IPS DF 19.7 (cell line): ENCODE results near the gene IGFBP1.
"Not testable (repeated sequence)": the region's sequence is repeated elsewhere in the genome, so short reads cannot be mapped to it uniquely, and the experiment has no call there.

ENCODE experiments used
- DNase-seq: peaks from one replicate; pipeline ENCODE4 v3.0.0-alpha.2; 2013; ENCODE audit warnings: low read depth, low spot score

The IGFBP1 gene

DNA sequence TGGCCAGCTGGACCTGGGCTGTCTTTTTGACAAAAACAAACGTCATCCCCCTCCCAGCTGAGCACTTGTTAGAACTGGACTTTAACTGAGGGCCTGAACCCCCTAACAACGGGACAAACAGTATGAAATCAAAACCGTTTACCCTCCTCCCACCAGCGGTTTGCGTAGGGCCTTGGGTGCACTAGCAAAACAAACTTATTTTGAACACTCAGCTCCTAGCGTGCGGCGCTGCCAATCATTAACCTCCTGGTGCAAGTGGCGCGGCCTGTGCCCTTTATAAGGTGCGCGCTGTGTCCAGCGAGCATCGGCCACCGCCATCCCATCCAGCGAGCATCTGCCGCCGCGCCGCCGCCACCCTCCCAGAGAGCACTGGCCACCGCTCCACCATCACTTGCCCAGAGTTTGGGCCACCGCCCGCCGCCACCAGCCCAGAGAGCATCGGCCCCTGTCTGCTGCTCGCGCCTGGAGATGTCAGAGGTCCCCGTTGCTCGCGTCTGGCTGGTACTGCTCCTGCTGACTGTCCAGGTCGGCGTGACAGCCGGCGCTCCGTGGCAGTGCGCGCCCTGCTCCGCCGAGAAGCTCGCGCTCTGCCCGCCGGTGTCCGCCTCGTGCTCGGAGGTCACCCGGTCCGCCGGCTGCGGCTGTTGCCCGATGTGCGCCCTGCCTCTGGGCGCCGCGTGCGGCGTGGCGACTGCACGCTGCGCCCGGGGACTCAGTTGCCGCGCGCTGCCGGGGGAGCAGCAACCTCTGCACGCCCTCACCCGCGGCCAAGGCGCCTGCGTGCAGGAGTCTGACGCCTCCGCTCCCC is at the start of gene IGFBP1:
IGFBP1 (plus strand) TSS at position 304 of the 808 bp plus-strand sequence; CDS start at position 469, 165 bp downstream.
- no peak for DNase-seq

DNA sequence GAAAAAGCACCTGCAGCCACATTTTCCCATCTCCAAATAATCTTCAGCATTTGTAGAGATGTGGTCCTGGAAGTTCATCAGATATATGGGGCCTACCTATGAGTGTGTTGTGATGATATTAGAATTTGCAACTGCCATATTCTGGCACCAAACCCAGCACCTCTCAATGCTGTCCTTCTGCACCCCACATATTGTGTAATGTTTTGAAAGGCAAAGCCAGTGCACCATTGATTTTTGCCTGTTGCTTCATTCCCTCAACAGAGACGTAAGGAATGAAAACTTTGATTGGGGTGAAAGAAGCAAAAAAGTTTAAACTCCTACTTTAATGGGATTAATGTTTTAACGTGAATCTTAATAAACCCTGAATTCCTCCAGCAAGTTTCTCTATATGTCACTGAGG is 49.4 kb upstream of the IGFBP1 start:
- DNase-seq = not testable (repeated sequence)

- not testable (repeated sequence) for DNase-seq
Observed at GRCh38 chr7:45841926-45842717, 46.2 kb upstream of the IGFBP1 start.

DNA sequence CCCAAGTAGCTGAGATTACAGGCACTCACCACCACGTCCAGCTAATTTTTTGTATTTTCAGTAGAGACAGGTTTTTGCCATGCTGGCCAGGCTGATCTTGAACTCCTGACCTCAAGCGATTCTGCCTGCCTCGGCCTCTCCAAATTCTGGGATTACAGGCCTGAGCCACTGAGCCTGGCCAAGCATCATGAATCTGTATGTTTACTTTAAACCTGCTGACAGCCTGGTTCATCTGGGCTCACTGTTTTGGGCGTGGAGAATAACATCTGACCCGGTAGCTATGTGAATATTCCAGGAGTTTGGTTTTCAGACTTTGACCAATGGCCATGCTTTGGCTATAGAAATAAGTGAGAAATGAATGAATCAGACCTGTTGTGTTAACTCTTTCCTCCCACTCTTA is 41.8 kb upstream of the IGFBP1 start:
- not testable (repeated sequence) for DNase-seq

DNA sequence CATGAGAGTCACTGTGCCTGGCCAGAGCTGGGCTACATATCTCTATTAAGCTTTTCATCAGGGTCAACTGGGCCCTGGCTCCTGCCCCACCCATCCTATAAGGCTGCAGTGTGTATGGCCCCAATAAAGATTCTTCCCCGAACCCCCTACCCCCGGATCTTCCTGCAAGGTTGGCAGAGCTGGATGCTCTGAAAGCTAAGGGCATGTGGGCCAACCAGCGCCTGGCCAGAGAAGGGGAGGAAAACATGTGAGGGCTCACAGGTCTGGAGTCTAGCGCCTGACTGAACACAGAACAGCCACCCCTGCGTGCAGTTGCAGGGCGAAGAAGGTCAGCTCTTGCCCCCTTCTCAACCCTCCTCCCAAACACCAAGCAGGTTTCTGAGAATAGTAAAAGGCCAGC is 39.6 kb upstream of the IGFBP1 start:
- DNase-seq = not testable (repeated sequence)

DNA sequence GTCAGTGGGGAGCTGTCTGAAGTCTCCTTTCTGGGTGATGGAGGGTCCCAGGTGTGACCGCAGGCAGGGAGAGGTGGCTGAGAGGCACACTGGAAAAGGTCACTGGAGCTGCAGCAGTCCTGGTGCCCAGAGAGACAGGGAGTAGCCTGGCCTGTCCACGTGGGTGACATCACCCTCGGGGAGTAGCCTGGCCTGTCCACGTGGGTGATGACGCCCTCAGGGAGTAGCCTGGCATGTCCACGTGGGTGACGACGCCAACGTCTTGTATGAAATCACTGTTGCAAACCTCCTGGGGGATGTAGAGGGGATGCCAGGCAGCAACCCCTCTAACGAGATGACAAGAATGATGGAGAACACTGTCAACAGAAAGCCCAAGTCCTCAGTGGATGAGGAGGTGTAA is 35.3 kb upstream of the IGFBP1 start:
- not testable (repeated sequence) for DNase-seq

DNA sequence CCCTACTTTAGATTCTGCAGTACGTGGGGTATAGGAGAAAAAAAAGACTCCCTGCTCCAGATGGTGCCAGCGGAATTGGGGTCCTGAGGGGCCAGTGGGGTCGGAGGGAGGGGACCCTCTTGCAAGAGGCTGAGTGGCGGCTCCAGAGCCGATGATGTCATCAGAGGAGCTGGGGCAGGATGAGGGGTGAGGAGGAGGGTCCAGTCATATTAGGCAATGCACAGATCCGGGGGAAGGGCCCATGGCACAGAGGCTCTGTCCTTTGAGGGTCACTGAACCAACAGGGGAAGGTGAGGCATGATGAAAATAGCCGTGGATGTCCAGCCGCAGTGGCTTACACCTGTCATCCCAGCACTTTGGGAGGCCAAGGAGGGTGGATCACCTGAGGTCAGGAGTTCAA is 34.8 kb upstream of the IGFBP1 start:
- DNase-seq = not testable (repeated sequence)

DNA sequence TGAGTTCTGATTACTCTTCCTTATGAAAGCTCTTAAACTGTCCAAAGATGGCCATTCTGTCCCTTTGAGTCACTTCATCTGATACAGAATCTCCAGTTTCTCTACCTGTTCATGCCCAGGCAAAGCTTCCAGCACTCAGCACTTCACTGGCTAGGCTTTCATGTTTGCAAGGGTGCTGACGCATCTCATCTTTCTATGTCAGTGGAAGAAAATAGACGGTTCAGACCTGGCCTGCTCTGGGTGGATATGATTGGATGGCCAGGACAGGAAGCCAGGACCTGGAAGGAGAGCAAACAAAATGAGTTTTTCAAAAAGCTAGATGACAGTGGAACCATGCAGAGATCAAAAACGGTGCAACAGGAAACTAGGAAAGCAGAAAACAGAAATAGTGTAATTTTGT is 32.6 kb upstream of the IGFBP1 start:
- DNase-seq = not testable (repeated sequence)

- not testable (repeated sequence) for DNase-seq
Observed at GRCh38 chr7:45856888-45857287, 31.4 kb upstream of the IGFBP1 start.

- no peak for DNase-seq
Observed at GRCh38 chr7:45863715-45864114, 24.6 kb upstream of the IGFBP1 start.

DNA sequence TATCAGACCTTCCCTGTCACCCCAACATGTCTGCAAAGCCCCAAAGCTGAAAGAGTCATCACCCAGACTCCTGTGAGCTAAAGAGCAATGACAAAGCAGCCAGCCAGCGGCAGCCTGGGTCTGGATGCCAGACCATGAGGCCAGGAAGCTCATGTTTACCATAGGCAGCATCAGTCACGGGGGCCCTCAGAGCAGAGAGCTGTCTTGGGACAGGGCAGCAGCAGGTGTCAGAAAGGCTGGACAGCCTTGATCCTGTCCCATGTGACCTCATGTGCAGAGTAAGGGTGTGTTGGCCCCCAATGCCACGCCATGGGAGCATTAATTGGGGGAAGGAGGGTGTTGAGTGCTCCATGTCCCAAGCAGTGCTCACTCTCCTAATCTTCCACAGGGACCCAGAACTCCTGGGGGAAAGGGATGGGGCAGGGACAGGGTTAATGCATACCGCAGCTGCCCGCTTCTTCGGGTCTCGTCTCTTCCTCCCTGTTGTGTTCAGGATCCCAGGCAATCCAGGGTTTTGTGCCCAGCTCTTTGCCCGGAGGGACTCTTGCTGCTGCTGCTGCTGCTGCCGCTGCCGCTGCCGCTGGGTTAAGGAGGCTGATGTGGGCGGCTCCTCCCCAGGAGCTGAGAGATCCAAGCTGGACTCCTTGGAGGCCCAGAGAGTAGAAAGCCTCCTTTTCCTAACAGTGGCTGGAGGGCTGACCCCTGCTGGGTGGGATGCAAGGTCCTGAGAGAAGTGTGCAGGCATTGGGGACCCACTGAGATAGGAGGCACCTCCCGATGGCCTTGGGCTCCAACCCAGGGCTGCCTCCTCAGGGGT is 22.5 kb upstream of the IGFBP1 start:
- no peak for DNase-seq

DNA sequence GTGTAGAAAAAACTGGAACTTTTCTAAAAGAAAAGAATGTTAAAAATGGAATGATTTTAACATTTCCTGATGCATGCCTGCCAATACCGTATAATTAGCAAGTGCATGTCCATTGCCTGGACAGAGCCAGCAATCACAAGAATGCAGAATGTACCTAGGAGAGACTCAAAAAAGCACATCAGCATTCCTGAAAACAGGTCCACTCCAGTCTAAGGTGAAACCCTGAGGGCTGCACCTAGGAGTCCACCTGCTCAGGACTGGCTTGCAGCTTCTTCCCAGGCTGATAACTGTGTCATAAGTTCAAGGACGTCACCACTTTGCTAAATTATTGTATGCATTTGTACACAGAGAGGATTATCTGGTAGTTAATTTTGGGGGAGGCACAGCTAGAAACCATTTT is 20.8 kb upstream of the IGFBP1 start:
- DNase-seq = no peak

GRCh38 chr7:45869426-45869825 is 18.9 kb upstream of the IGFBP1 start:
- DNase-seq = no peak

GRCh38 chr7:45872116-45873034 is 15.9 kb upstream of the IGFBP1 start:
- DNase-seq = no peak

GRCh38 chr7:45873035-45873354 is 15.3 kb upstream of the IGFBP1 start, which contains the start of gene CCDC201:
TSS of gene CCDC201 (minus strand) at chr7:45873082. CDS start at chr7:45873007, 75 bp downstream.
- no peak for DNase-seq

GRCh38 chr7:45873355-45873754 is 14.9 kb upstream of the IGFBP1 start:
- no peak for DNase-seq

DNA sequence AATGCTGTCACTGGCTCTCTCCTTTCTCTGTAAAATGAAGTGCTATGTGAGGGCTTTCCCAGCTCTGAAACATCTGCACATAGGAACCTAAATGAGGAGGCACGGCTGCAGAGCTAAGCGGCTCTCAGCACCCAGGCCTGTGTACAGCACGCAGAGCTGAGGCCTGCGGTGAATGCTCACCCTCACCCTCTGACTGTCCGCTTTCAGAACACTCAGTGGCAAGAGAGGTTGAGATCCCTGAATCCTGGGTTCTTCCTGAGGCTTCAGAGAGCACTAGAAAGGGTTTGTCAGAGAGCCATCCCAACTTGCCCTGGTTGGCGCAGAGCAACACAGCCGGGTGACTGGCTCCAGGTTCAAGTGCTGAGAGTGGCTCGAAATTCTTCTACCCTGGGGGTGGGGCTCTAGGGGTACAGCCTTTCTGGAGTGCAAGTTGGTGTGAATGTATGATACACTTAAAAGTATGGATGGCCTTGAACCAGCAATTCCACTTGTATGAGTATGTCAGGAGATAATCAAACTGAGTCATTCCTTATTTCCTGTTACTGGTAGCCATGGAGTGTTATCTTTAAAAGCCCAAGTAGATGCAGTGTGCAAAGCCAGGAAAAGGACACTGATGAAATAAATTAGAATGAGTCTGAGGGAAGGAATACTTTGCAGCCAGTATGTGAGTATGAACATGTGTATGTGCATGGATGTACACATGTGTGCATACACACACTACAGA is 13.7 kb upstream of the IGFBP1 start:
- no peak for DNase-seq

DNA sequence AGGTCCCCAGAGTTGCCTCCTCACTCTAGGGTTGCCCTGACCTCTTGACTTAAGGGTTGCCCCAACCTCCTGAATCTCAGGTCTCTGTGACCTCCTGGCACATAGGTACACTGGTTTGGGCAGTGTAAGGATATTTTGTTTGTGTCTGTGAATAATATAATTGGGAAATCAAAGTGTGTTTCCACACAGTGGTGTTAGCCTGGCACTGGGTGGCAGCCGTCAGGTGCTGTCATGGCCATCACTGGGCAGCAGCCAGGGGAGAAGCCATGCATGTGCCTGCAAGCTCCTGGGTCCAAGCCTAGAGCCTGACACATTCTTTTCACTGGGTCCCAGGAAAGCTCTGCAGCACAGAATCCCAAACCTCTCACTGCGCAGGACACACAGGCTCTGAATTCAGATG is 11.8 kb upstream of the IGFBP1 start:
- no peak for DNase-seq

GRCh38 chr7:45878457-45879144 is 9.7 kb upstream of the IGFBP1 start:
- DNase-seq = no peak

DNA sequence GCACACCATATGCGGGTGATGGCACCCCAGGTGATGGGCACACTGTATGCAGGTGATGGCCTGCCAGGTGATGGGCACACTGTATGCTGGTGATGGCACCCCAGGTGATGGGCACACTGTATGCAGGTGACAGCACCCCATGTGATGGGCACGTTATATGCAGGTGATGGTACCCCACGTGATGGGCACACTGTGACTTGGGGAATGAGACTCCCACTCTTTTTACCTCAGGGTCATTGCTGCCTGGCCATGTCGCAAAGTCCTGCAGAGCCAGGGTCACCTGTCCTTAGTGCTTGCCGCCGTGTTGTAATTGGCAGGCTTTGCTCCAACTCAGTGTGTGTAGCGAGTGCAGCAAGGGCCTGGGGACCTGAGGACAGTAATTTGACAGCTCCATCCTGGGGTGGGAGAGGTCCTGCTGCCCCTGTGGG is 7.8 kb upstream of the IGFBP1 start:
- no peak for DNase-seq
